C1 segment of cervical spinal cord (tissue), 14 donors: ENCODE results near the gene UQCRC2.
"Not testable (repeated sequence)": the region's sequence is repeated elsewhere in the genome, so short reads cannot be mapped to it uniquely, and the experiment has no call there.

Experiments
- DNase-seq, 14 donors: peaks; one replicate each; lab custom pipeline; 2025; lab: John Stamatoyannopoulos, UW

The UQCRC2 gene

GRCh38 chr16:21952793-21953540 is at the start of gene UQCRC2:
Gene UQCRC2, plus strand, starts transcription at chr16:21953361. Its CDS starts 63 bp downstream, at chr16:21953424.
- peak; percentile 44 to 97 (median 90) for DNase-seq

- not testable (repeated sequence) for DNase-seq
These were observed 20.5 kb upstream of the UQCRC2 start for GRCh38 chr16:21932650-21933049.

DNA sequence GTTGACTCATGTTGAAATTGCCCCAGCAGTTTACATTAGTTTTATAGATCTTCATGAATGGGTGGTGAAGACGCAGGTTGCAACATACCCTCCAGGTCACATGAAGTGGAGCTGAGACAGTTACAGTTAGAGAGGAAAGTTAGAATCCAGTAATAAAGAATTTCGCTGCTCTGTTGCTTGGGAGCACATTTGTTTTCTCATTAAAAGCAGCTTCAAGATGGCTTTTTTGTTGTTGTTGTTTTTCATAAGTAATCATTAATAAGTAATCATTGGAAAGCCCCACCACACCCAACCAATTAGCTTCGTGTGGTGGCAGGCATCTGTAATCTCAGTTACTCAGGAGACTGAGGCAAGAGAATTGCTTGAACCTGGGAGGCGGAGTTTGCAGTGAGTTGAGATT is 19.8 kb upstream of the UQCRC2 start:
- not testable (repeated sequence) for DNase-seq

GRCh38 chr16:21933790-21934189 is 19.4 kb upstream of the UQCRC2 start:
- DNase-seq, result not testable (repeated sequence)

- not testable (repeated sequence) for DNase-seq
These were observed 16.9 kb upstream of the UQCRC2 start for GRCh38 chr16:21936216-21936615.

GRCh38 chr16:21937336-21937829 is 15.8 kb upstream of the UQCRC2 start:
- no peak for DNase-seq

- no peak for DNase-seq
These were observed 12.6 kb upstream of the UQCRC2 start for GRCh38 chr16:21940570-21940969.

DNA sequence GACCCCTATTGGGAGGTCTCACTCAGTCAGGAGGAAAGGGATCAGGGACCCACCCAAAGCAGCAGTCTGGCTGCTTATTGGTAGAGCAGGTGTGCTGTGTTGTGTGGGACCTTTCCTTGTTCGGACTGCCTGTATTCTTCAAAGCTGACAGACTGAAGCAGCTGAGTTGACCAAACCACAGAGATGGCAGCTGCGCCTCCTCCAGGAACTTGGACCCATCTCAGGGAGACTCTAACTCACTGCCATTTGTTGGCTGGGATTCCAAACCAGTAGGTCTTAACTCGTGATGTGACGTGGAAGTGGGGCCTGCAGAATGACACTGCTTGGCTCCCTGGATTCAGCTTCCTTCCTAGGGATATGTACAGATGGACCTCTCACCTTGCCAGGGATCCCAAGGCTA is 9.6 kb upstream of the UQCRC2 start:
- DNase-seq, result no peak

GRCh38 chr16:21946889-21947635 is 6.1 kb upstream of the UQCRC2 start:
- DNase-seq, result no peak

GRCh38 chr16:21949713-21950260 is 3.4 kb upstream of the UQCRC2 start:
- no peak for DNase-seq

DNA sequence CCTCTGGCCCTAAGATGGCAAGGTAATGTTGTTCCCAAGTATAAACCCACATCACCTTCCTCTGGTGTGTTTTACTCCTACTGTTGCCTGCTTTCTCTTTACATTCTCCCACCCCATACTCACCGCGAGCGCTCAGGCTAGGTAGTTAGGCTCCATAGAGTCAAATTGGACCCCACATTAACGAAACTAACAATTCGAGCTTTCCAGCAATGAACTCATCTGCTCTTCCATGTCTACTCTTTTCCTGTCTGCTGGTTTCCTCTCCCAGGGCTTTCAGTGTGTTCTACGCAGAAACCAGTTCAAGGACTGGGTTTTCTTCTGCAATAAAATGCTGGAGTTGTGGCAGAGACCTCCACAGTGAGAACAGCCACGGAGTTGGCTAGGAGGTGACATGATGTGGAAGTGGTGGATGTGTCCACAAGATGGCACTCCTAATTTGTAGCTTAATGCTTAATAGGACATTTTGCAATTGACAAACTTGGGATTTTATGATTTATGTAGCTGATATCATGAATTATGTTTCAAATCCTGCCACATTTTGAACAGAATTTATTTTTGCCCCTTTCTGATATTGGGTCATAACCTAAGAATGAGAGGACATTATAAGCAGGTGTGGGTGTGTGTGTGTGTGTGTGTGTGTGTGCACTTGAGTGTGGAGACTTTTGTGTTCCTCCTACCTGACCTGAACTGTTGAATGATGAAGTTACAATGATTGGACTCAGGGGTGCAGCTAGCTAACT is 2.2 kb upstream of the UQCRC2 start:
- no peak for DNase-seq

- DNase-seq, result peak in 7 of 14 donors; percentile 26 to 73 (median 56)
These were observed 945 bp upstream of the UQCRC2 start for GRCh38 chr16:21952040-21952792.

DNA sequence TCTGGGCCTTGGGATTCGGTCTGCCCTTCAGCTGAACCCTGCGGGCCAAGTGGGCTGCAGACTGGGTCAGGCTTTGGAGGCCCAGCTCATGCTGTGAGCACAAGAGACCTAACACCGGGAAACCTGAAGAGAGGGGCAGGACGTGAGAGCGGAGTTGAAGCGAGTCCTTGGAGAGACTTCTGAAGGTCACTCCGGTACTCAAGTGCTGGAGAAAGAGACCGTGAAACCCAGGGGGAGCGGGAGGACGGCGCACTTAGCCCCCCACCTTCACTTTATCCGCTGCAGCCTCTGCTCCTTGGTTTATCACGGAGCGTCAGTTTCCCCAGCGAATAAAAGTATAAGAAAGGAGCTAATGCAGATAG is 361 bp downstream of the UQCRC2 start:
- DNase-seq, result no peak

- no peak for DNase-seq
These were observed 4.7 kb downstream of the UQCRC2 start for GRCh38 chr16:21957714-21958346.

DNA sequence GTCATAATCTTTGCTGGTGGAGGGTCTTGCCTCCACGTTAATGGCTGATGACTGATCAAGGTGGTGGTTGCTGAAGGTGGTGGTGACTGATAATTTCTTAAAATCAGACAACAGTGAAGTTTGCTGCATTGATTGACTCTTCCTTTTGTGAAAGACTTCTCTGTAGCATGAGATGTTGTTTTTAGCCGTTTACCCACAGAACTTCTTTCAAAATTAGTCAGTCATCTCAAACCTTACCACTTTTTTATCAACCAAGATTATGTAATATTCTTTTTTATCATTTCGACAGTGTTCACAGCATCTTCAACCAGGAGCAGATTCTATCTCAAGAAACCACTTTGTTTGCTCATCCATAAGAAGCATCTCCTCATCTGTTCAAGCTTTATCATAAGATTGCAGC is 5.9 kb downstream of the UQCRC2 start:
- no peak for DNase-seq

- no peak for DNase-seq
These were observed 9.3 kb downstream of the UQCRC2 start for GRCh38 chr16:21962475-21962874.

- DNase-seq, result no peak
These were observed 10.7 kb downstream of the UQCRC2 start for GRCh38 chr16:21963887-21964286.

DNA sequence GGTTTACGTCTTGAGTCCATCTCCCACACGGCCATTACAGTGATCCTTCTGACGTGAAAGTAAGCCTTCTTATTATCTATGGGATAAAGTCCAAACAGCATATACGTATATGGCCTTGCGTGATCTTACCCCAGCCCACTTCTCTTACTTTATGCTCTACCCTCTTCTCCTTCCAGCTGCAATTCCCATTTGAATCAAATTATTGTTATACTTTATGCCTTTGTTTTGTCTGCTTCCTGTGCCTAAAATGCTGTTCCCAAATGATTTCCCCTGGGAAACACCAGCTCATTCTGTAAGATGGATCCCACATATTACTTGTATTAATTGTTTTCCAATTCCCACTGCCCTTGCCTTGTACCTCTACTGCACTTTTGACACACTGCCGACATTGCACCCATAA is 11.2 kb downstream of the UQCRC2 start:
- no peak for DNase-seq

GRCh38 chr16:21971856-21972255 is 18.7 kb downstream of the UQCRC2 start:
- no peak for DNase-seq

DNA sequence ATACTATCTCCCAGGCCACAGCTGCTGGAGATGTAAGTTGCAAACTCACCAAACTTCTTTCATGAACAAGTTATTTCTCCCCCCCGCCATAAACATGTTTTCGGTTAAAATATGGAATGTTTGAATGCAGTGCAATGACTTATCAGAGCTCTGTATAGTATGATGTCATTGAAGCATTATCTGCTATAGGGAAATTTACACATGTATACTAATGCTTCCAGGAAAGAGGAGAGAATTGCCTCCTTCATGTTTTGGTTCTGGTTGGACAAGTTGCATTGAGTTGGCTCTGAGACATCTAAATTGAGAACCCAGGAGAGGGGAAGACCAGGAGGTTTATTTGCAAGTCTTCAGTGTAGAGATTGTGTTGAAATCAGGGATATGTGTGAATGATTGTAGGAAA is 20.8 kb downstream of the UQCRC2 start:
- no peak for DNase-seq

DNA sequence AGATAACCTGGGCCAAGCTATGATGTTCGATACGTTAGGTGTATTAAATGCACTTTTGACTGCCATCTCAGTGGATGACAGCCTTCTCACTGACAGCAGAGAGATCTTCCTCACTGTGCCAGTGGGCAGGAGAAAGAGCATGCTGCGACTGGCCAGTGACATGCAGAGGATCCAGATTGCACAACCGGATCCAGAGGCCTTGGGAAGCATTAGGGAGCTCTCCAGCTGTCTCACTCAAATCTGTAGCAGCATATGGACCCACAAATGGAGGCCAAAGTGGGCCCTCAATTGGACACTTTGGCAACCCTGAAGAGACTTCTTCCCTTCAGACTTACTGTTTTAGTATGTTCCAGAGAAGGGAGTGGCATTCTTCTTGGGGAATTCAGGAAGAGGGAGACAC is 26.9 kb downstream of the UQCRC2 start:
- DNase-seq, result no peak
